HL-60 (cell line): ENCODE measurements around the gene GBA3.

Experiments used
- DNase-seq, 2 experiments: peaks; one replicate each; pipeline ENCODE4 v3.0.0-alpha.2; 2010 to 2020; ENCODE audit warnings: low read depth in 1 of 2, low spot score in 1 of 2
- H3K27ac ChIP-seq: fragments of 250-450 bp; sonication (Bioruptor Pico); replicated peaks from 2 replicates; pipeline ENCODE4 v1.5.1; 2020; ENCODE audit warnings: mild to moderate bottlenecking, moderate library complexity
- H3K27me3 ChIP-seq: fragments of 250-450 bp; sonication (Bioruptor Pico); 2 replicates; pipeline ENCODE4 v1.5.1; 2021; ENCODE audit warnings: mild to moderate bottlenecking, moderate library complexity; ENCODE audit not compliant: insufficient read depth, poor library complexity, severe bottlenecking
- H3K4me3 ChIP-seq: replicated peaks from 2 replicates; pipeline ENCODE4 v1.5.1; 2011; ENCODE audit warnings: mild to moderate bottlenecking, control low read depth, low read length; ENCODE audit not compliant: insufficient read depth
- CTCF ChIP-seq: IDR thresholded peaks from one replicate; pipeline ENCODE4 v1.5.1; 2011; ENCODE audit warnings: low read length, control low read depth, inconsistent platforms; ENCODE audit not compliant: insufficient read depth
- GABPA ChIP-seq: IDR thresholded peaks from 2 replicates; pipeline ENCODE4 v1.6.1; 2012; ENCODE audit warnings: low read depth
- POLR2AphosphoS5 ChIP-seq: IDR thresholded peaks from 2 replicates; pipeline ENCODE4 v1.6.1; 2012; ENCODE audit warnings: low read depth
- REST ChIP-seq: IDR thresholded peaks from 2 replicates; pipeline ENCODE4 v1.6.1; 2012; ENCODE audit warnings: low read depth; ENCODE audit not compliant: insufficient replicate concordance
- SPI1 ChIP-seq: IDR thresholded peaks from 2 replicates; pipeline ENCODE4 v1.6.1; 2012; ENCODE audit warnings: low read depth, mild to moderate bottlenecking, borderline replicate concordance

Gene GBA3

GRCh38 chr4:22703912-22704311, 11.2 kb downstream of the GBA3 start:
- Histone ChIP-seq H3K27ac (no peak overlapping the region), H3K4me3 (no peak overlapping the region), H3K27me3 (no peaks in the 10 kb centered on the region)
- TF ChIP-seq GABPA (no peak), SPI1 (no peak), CTCF (no peak), POLR2AphosphoS5 (no peak), REST (no peak)
- DNase-seq = no peak

DNA sequence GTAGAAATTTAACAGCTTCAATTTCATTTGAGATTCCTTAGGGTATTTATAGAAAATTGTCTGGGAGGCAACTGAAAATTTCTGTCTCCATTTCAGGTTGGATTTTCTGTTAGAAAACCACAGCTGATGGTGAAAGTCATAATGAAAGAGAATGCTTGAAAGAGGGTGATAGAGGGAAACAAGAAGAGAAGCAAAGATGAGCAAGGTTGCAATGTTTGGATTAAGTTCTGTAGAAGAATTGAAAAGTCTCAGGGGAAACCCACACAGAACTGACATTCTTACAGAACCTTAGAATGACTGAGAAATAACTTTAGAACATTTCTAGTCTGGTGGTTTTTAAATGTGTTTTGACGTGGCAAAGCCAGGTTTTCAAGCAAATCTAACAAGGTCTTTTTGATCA, 14.7 kb downstream of the GBA3 start:
- Histone ChIP-seq H3K27me3 (no peaks in the 10 kb centered on the region), H3K27ac (no peak overlapping the region), H3K4me3 (no peak overlapping the region)
- TF ChIP-seq CTCF (no peak), GABPA (no peak), REST (no peak), POLR2AphosphoS5 (no peak), SPI1 (no peak)
- no peak for DNase-seq

- no peak overlapping the region for H3K27ac ChIP-seq
- no peak overlapping the region for H3K4me3 ChIP-seq
- no peak for TF ChIP-seq REST
- TF ChIP-seq SPI1 = no peak
- TF ChIP-seq POLR2AphosphoS5 = no peak
- TF ChIP-seq CTCF = no peak
- no peak for TF ChIP-seq GABPA
- H3K27me3 ChIP-seq = no peaks in the 10 kb centered on the region
- DNase-seq = no peak
Observed at GRCh38 chr4:22708961-22709360, 16.2 kb downstream of the GBA3 start.
